Measurements from ENCODE around the gene SYPL1.

SYPL1 gene

GRCh38 chr7:106083717-106084116 is 28.4 kb downstream of the SYPL1 start:
- H3K27me3 ChIP-seq = no peaks in the 10 kb centered on the region
- no peak overlapping the region for H3K4me3 ChIP-seq (ENCODE audit: low read depth, low read length)
- no peaks in the 10 kb centered on the region for H3K9me3 ChIP-seq
- no peaks in the 10 kb centered on the region for H3K4me1 ChIP-seq
- DNase-seq = no peak
- TF ChIP-seq CTCF (IDR thresholded peaks at IDR 0.05; ENCODE audit: low read depth, low read length) = no peak
- no peaks in the 10 kb centered on the region for H3K36me3 ChIP-seq

GRCh38 chr7:106082087-106082854 is 29.8 kb downstream of the SYPL1 start:
- TF ChIP-seq CTCF (IDR thresholded peaks at IDR 0.05; ENCODE audit: low read depth, low read length) = no peak
- no peaks in the 10 kb centered on the region for H3K36me3 ChIP-seq
- H3K9me3 ChIP-seq = no peaks in the 10 kb centered on the region
- no peak for DNase-seq
- no peaks in the 10 kb centered on the region for H3K4me1 ChIP-seq
- H3K4me3 ChIP-seq (ENCODE audit: low read depth, low read length) = no peak overlapping the region
- H3K27me3 ChIP-seq = no peaks in the 10 kb centered on the region

GRCh38 chr7:106080300-106080987 is 31.7 kb downstream of the SYPL1 start:
- H3K4me3 ChIP-seq (ENCODE audit: low read depth, low read length) = no peak overlapping the region
- no peaks in the 10 kb centered on the region for H3K36me3 ChIP-seq
- TF ChIP-seq CTCF (IDR thresholded peaks at IDR 0.05; ENCODE audit: low read depth, low read length) = no peak
- H3K9me3 ChIP-seq = no peaks in the 10 kb centered on the region
- H3K4me1 ChIP-seq = no peaks in the 10 kb centered on the region
- no peaks in the 10 kb centered on the region for H3K27me3 ChIP-seq
- no peak for DNase-seq

GRCh38 chr7:106076537-106076936 is 35.6 kb downstream of the SYPL1 start:
- no peaks in the 10 kb centered on the region for H3K4me1 ChIP-seq
- H3K9me3 ChIP-seq = no peaks in the 10 kb centered on the region
- no peaks in the 10 kb centered on the region for H3K27me3 ChIP-seq
- TF ChIP-seq CTCF (IDR thresholded peaks at IDR 0.05; ENCODE audit: low read depth, low read length) = no peak
- H3K36me3 ChIP-seq = no peaks in the 10 kb centered on the region
- no peak for DNase-seq
- no peak overlapping the region for H3K4me3 ChIP-seq (ENCODE audit: low read depth, low read length)

- TF ChIP-seq CTCF (IDR thresholded peaks at IDR 0.05; ENCODE audit: low read depth, low read length) = no peak
- Histone ChIP-seq H3K4me1 (no peaks in the 10 kb centered on the region), H3K36me3 (no peaks in the 10 kb centered on the region), H3K4me3 (ENCODE audit: low read depth, low read length) (no peak overlapping the region), H3K27me3 (no peaks in the 10 kb centered on the region), H3K9me3 (no peaks in the 10 kb centered on the region)
- no peak for DNase-seq
These were observed 36.2 kb downstream of the SYPL1 start for GRCh38 chr7:106075937-106076336.

- Histone ChIP-seq H3K9me3 (no peaks in the 10 kb centered on the region), H3K4me1 (no peaks in the 10 kb centered on the region), H3K27me3 (no peaks in the 10 kb centered on the region), H3K36me3 (no peaks in the 10 kb centered on the region), H3K4me3 (ENCODE audit: low read depth, low read length) (no peak overlapping the region)
- TF ChIP-seq CTCF (IDR thresholded peaks at IDR 0.05; ENCODE audit: low read depth, low read length) = no peak
- no peak for DNase-seq
These were observed 37.9 kb downstream of the SYPL1 start for GRCh38 chr7:106074257-106074656.
